HG02885 (cell line): ENCODE results near the gene THNSL1.
"Not testable (repeated sequence)": the region's sequence is repeated elsewhere in the genome, so short reads cannot be mapped to it uniquely, and the experiment has no call there.

ENCODE experiments used
- ATAC-seq: cut with Tn5 transposase; IDR thresholded peaks from one replicate; pipeline ENCODE4 v1.9.1; 2021; ENCODE audit warnings: mild to moderate bottlenecking; ENCODE audit not compliant: unreplicated experiment, poor library complexity

THNSL1 gene

DNA sequence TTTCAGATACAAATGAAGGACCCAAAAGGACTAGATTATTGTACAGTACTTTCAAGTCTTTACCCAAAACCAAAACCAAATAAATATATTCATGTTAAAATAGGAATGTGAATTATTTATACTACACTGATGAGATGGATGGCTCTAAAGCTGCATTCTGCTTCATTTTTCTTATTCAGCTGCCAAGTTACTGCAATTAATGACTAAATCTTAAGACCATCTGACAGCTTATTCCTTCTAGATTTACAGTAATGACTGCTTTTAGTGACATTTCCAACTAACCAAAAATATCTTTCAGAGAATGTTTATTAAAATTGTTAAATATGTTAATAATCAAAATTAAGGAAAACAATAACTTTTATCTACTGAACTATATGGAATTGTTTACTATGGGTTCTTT, 21.3 kb upstream of the THNSL1 start:
- ATAC-seq: no peak

DNA sequence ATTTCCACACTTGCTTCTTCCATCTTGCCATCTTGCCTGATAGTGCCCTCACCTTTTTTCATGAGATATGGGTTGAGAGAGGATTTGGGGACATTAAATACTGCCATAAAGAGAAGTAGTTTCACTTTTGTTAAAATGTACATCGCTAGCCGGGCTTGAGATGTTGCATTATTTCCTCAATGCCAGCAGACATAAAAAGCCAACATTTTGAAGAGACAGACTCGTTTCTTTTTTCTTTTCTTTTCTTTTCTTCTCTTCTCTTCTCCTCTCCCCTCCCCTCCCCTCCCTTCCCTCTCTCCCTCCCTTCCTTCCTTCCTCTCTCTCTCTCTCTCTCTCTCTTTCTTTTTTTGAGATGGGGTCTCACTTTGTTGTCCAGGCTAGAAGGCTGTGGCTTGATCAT, 18.4 kb upstream of the THNSL1 start:
- ATAC-seq: no peak

DNA sequence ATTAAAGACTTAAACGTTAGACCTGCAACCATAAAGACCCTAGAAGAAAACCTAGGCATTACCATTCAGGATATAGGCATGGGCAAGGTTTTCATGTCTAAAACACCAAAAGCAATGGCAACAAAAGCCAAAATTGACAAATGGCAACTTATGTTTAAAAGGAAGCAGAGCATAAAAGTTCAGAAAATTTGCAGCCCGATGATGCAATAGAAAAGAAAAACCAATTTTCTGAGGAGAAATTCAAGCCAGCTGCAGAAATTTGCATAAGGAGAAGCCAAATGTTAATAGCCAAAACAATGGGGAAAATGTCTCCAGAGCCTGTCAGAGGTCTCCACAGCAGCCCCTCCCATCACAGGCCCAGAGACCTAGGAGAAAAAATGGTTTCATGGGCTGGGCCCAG, 4.8 kb upstream of the THNSL1 start:
- ATAC-seq: not testable (repeated sequence)

DNA sequence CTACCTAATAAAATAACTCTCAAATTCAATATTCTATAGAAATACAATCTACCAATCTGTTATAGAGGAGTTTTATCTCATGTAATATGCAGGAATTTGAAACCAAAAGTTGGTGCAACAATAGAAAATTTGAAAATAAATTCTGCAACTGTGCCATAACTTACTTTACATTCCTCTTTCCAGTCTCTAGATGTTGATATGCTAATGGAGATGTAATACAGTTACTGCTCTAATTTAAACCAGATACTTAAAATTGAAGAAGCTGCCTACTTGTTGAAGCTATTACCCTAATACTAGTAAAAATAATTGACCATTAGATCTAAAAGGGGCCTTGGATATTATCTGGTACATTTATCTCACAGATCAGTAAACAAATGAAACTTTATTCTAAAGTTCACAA, 1.8 kb upstream of the THNSL1 start:
- no peak for ATAC-seq

DNA sequence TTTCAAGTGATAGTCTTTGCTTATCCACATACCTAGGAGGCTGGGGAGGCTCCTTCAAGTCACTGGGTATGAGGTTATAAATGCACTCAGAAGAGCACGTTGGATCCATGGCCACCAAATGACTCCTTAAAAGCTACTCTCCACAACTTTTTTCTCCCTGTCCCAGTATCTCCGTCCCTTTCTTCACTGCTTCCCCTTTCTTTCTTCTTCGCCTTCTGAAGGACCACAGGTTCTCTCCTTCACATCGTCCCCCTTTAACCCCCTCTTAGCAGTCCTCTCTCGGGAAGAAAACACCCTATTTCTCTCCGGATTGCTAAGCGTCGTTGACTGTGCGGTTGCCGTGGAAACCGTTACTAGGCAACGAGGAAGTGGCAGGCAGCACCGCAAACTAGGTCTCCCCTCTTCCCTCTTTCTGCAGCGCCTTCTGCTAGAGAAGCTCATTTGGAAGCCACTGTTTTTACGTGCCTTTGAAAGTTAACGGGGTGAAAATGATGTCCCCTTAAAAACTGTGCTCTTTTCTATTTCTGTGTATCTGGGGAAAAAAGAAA, 510 bp upstream of the THNSL1 start, which contains the start of gene ENKUR:
ENKUR (minus strand) TSS at position 331 of the 548 bp plus-strand sequence; CDS start at position 109, 222 bp downstream.
- ATAC-seq: peak; percentile 59

DNA sequence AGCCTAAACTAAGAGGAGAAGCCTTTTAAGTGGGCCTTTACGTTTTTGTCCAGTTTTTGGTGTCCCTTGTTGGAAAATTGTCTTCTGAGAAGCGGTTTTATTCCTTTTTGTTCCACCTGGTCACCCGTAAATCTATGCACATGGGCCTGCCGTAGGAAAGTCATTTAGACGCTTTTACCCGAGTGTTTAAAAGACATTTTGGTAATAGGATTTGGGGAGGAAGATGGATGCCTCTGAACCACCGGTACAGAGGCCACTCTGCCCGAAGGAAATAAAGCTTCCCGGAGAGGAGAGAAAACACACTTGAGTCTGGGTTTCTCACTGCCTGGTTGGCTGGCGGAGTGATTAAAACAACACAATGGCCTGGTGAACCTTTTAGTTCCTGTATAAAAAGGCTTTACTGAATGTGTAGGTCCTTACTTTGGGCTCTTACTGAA, 760 bp downstream of the THNSL1 start:
- peak; percentile 7 for ATAC-seq

DNA sequence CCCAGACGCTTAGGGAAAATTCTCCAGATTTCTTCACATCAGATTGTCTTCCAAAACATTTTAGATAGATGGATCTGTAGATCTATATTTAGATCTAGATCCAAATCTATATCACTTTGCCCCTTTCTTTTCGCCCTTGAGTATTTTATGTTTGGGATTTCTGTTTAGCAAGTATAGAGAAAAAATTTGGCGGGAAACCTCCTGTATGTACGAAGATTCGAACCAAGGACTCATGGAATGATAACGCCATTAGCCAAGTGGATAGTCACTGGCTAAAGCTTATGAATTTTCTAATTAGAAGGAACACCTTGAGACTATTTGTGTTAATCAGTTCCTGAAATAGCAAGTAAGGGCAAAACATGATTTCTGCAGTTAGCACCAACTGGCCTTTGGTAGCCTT, 1.2 kb downstream of the THNSL1 start:
- ATAC-seq: no peak

DNA sequence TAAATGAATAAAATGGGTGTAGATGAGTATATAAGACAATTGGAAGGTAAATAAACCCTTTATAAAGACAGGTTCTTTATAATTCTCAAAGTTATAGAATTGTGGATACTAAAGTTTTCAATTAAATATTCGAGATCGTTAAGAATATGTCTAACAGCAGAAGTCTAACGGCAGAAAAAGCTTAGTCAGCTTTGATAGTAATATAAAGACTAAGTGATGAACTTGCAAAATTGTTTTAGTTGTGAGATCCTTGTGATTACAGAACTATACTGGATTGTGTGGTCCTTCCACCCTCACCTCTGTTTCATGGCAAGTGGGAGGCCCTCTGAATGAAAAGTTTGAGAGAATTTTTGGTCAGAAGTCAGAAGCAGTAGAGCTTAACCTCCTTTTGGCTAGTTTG, 2.3 kb downstream of the THNSL1 start:
- no peak for ATAC-seq

DNA sequence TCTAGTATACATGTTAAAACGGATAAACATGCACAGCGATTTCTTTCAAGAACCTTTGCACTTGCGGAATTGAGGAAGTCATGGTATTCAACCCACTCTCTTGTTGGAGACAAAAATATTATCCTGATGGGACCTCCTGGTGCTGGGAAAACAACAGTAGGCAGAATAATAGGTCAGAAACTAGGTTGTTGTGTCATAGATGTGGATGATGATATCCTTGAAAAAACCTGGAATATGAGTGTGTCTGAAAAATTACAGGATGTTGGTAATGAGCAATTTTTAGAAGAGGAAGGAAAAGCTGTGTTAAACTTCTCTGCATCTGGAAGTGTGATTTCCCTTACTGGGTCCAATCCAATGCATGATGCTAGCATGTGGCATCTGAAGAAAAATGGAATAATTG, 6.9 kb downstream of the THNSL1 start:
- no peak for ATAC-seq

DNA sequence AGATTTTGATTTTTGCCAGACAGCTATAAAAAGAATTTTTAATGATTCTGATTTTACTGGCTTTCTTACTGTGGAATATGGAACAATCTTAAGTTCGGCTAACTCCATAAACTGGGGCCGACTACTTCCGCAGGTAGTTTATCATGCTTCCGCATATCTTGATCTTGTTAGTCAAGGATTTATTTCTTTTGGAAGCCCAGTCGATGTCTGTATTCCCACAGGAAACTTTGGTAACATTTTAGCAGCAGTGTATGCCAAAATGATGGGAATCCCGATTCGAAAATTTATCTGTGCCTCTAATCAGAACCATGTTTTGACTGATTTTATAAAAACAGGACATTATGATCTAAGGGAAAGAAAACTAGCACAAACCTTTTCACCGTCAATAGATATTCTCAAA, 8.1 kb downstream of the THNSL1 start:
- no peak for ATAC-seq

DNA sequence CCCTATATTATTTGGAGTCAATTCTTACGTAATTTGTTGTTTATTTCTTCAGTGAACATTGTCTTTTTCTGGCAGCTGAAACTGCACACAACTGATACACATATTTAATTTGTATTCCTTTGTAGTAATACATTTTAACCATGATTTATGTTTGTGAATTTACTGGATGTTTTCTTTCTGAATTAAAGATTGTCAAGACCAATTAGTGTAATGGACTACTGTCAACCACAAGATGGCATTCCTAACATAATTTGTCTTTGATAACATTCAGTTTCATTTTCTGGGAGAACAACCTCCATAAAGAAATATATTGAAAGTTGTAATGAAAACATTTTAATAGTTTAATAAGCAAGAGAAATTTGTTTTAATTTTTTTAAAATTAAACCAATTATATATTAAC, 10.1 kb downstream of the THNSL1 start:
- ATAC-seq: no peak

DNA sequence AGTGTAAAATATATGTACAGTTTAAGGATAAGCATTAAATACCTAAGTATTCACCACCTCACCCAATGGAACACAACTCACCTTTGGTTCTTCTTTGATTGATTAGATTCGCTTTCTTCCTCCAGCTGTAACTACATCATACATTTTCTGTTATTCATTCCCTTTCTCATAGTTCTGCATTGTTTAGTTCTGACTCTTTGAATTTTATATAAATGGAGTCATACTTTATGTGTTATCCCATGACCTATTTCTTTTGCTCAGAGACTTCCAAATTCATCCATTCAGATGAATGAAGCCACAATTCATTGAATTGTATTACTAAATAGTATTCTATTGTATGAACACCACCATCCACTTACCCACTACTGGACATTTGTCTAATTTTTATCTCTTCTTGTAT, 12.3 kb downstream of the THNSL1 start:
- no peak for ATAC-seq

DNA sequence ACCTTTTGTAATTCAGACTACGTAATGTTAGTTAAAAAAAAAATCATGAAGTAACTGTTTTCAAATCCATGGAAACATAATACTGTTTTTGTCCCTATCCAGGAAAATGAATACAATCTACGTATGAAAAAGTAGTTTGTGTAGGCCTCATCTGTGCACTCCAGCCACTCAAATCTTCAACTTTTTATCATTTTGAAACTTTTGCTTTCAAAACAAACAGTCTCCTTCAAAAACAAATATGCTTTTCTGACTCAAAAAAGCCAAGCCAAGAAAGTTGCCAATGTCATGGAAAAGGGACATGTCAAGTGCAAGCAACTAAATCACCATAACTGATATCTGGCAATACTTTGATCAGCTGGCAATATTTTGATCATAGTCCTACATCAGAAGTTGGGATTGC, 13.1 kb downstream of the THNSL1 start:
- no peak for ATAC-seq

DNA sequence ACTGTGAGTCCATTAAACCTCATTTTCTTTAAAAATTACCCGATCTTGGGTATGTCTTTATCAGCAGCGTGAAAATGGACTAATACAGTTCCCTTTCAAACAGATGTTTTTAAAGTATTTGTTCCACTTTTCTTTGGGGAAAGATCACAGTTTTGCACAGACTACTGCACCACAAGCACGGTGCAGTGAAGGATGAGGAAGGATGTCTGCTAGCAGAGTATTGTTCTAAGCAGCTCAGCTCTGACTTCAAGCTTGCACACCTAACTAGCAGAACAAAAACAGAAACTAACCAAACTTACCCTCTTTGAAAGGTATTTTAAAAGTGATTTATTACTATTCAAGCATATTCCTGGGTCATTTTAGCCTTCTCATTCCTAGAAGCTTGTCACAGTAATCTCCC, 20.0 kb downstream of the THNSL1 start:
- no peak for ATAC-seq

DNA sequence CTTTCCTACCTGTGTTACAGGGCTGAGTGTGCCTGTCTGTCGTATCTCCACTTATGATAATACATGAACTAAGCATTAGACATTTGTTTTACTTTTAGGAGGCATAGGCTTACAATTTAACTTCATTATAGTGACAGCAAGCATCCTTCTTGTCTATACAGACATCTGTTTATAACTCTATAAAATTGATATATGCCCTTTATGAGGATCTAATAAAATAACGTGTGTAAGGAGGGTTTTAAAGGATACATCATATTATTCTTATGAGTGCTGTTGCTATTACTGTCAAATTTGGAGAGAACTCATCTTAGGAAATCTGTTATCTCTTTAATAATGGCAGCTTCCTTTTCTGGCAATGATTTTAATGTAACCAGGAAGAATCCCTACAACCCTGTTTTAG, 21.9 kb downstream of the THNSL1 start:
- no peak for ATAC-seq

DNA sequence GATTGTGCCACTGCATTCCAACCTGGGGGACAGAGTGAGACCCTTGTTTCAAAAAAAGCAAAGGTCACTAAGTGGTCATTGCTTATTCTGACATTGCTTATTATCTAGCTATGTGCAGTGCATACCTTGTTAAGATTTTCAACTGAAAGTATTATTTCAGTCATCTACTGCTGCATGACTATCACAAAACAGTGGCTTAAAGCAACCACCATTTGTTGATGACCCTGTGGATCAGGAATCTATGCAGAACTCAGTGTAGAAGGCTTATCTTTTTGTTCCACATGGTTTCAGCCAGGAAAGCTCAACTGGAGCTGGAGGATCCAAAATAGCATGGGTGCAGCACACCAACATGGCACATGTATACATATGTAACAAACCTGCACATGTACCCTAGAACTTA, 23.1 kb downstream of the THNSL1 start:
- no peak for ATAC-seq

DNA sequence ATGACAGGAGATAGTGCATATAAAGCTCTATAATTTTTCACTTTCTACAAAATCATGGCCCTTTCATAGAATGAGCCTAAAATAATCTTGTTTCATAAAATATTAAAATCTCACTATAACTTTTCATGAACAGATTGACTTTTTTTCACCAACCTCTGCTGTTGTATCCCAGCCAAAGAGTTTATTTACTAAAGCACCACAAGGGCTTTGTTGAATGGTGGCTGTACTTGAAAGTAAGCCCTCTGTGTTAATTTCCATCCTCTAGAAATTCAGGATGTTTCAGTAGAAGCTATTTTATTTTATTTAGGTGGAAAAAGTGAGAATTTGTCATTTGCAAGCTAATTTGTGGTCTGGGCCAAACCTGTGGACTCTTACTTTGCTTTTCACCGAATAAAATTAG, 30.2 kb downstream of the THNSL1 start:
- no peak for ATAC-seq

DNA sequence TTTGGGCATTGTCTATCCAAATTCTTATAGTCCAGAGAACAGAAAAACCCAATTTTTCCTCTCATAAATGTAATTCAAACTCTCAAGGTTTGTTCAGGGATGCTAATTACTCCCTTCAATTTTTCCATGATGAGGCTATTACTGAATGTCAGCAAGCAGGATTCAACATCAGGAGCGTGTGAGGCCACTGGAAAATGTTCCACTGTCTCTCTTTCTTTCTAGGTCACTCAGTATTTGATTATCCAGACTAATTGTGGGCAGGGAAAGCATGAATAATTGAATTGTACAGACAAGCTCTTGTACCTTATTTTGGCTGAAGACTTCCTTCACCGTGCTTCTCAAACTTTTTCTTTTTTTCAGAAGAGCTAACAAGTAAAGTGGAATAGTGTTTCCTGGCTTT, 30.7 kb downstream of the THNSL1 start:
- ATAC-seq: no peak

DNA sequence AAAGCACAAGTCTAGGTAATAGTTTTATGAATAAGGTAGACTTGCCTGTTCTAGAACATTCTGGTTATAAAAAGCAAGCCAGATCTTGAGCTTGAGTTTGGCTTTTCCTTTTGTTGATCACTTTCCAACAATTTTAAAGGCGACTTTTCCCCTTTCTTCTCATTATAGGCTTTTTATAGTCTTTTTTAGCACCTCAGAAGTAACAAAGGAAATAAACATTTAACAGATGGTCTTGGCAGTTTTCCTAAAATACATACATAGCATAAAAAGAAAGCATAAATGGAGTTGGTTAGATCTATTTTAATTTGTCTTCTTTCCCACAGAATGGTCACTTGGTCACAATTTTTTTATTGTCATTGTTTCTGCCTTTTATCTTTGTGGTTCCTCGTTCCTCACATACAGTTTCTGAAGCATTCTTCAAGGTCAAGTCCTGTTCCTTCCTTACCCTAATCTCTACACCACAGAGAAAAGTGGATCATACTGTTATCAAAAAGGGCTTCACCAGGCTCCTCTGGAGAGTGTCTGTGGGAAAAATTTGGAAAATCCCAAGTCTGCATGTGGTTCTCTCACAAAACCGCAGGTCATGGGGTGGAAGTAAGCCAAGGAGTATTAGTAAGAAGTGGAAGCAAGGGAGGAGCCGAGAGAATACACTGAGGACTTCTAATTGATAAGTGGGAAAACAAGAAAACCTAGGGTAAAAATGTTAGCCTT, 31.3 kb downstream of the THNSL1 start:
- ATAC-seq: no peak

DNA sequence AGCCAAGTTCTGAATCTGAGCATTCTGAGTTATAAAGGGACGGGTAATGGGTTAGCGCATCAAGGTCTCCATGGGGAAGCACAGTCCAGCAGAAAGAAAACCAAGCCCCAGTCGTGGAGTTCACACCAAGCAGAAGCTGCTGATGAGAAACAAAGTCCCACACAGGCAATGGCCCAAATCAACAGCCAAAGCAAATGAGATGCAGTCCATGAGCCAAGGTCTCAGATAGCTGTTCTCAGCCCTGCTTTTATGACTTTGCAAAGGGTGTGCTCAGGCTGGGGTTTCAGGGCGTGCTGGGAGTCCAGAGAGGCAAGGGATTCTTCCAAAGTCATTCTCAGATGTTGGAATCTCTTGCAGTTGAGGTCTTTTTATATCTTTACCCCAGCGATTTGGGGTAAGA, 32.0 kb downstream of the THNSL1 start:
- no peak for ATAC-seq

DNA sequence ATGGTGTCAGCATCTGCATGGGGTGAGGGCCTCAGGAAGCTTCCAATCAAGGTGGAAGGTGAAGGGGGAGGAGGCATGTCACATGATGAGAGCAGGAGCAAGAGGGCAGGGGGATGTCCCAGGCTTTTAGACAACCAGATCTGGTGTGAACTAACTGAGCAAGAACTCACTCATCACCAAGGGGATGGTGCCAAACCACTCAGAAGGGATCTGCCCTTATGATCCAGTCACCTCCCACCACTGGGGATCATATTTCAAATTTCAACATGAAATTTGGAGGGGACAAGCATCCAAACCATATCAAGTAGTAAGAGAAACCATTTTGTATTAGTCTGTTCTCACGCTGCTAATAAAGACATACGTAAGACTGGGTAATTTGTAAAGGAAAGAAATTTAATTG, 33.6 kb downstream of the THNSL1 start:
- ATAC-seq: no peak

DNA sequence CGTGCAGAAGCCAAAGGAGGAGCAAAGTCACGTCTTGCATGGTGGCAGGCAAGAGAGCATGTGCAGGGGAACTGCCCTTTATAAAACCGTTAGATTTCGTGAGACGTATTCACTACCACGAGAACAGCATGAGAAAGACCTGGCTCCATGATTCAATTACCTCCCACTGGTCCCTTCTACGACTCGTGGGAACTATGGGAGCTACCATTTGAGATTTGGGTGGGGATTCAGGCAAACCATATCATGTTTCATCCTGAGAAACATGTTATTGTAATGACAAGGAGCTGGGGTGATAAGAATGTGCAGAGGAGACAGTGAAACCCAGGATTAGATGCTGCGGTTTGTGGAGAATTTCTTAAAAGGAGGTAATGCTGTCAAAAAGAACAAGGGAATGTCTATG, 34.0 kb downstream of the THNSL1 start:
- ATAC-seq: no peak
